Heart left ventricle (tissue), 13 donors: ENCODE measurements around the gene MRPL21.

ENCODE experiments used
- POLR2A ChIP-seq, 2 donors: fragments of 450-650 bp; IDR thresholded peaks; one replicate each; pipeline ENCODE4 v1.6.1; 2017; ENCODE audit warnings: antibody characterized with exemption in 2 of 2, mild to moderate bottlenecking in 2 of 2, moderate library complexity in 2 of 2
- TF ChIP-seq, protein P1 (sequence below), 12 donors: fragments of 200-600 bp; sonication (generic) in 4 of 12; IDR thresholded peaks; one replicate each; pipeline versions ENCODE4 v1.5.0 to v1.8.0; 2018 to 2022; ENCODE audit warnings: antibody characterized with exemption in 12 of 12, mild to moderate bottlenecking in 5 of 12
- donor health status: ischemic (EF 13 %, LVEDD 7.1; RV severe dilation, severe dysfunction).
- donor health status: DM: no; HTN: yes; CAD: no.
- donor health status: DM: no; HTN: no; CAD: no.
- donor health status: ischemic (EF 25% LVEDD 6.9; RV normal size, moderate dysfunction).
- donor health status: ischemic (EF 25% LVEDD 5.7; RV mildly dilated, moderate dysfunction).
- donor health status: ischemic (EF 35%, LVEDD 5.7; RV mildly dilated, moderate dysfunction).
- donor health status: nonischemic (EF 11% LVEDD 7.7; RV severe dilation, severe dysfunction).
- donor health status: DM: yes; HTN: yes; CAD: no.
- donor health status: PGD.
- donor health status: ischemic (EF 29% LVEDD 5.4; RV normal size, mild dysfunction).
- donor health status: nonischemic (EF 23%, LVEDD 6.1; RV moderate dilation, normal function).

DNA sequence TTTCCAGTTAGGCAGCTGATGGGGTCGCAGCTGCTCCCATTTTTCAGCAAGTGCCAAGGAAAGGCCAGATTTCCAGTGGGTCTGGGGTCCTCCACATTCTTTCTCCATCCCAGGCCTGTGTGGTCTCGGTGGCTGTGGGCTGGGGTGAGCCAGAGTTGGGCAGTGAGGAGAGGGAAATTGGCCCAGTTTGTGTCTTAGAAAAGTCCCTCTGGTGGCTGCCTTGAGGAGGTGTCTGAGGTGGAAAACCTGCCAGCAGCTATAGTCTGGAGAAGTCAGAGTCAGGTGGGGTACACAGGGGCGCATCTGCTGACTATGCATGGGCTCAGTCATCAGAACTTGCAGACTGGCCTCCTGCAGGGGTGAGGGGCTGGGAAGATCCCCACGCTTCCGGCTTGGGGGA lies 46.6 kb upstream of the MRPL21 start:
- TF ChIP-seq, protein P1, sequence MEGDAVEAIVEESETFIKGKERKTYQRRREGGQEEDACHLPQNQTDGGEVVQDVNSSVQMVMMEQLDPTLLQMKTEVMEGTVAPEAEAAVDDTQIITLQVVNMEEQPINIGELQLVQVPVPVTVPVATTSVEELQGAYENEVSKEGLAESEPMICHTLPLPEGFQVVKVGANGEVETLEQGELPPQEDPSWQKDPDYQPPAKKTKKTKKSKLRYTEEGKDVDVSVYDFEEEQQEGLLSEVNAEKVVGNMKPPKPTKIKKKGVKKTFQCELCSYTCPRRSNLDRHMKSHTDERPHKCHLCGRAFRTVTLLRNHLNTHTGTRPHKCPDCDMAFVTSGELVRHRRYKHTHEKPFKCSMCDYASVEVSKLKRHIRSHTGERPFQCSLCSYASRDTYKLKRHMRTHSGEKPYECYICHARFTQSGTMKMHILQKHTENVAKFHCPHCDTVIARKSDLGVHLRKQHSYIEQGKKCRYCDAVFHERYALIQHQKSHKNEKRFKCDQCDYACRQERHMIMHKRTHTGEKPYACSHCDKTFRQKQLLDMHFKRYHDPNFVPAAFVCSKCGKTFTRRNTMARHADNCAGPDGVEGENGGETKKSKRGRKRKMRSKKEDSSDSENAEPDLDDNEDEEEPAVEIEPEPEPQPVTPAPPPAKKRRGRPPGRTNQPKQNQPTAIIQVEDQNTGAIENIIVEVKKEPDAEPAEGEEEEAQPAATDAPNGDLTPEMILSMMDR (IDR thresholded peaks at IDR 0.05), result no peak
- TF ChIP-seq POLR2A (IDR thresholded peaks at IDR 0.05), result no peak
